Breast epithelium (tissue), 3 donors: ENCODE data around the gene EHMT1.

Experiments
- CTCF ChIP-seq, 3 donors: fragments of 450-650 bp; IDR thresholded peaks; one replicate each; pipeline ENCODE4 v1.5.1; 2016 to 2017; ENCODE audit warnings: antibody characterized with exemption in 3 of 3, mild to moderate bottlenecking in 3 of 3, moderate library complexity in 3 of 3
- POLR2A ChIP-seq: fragments of 450-650 bp; IDR thresholded peaks from one replicate; pipeline ENCODE4 v1.6.1; 2016; ENCODE audit warnings: antibody characterized with exemption, mild to moderate bottlenecking, moderate library complexity
- POLR2AphosphoS5 ChIP-seq, 3 donors: sonication (generic); formaldehyde crosslinking; IDR thresholded peaks; one replicate each; pipeline ENCODE4 v1.6.1; 2017; ENCODE audit warnings: antibody characterized with exemption in 3 of 3

GRCh38 chr9:137702615-137703379 lies 84.0 kb downstream of the EHMT1 start:
- TF ChIP-seq POLR2A (no peak), CTCF (IDR thresholded peaks at IDR 0.05) (no peak), POLR2AphosphoS5 (IDR thresholded peaks at IDR 0.05) (no peak)
